ENCODE measurements around the gene DALRD3. TPM values are rescaled to one million over a fixed set of nuclear protein-coding genes. Genes with fewer than 3 reads are reported as not detected.

The DALRD3 gene
- total RNA-seq, 1 donor from 2014 or later = 30.6 TPM

- no peak for DNase-seq (ENCODE audit: low read depth in 2 of 2)
Observed at GRCh38 chr3:48982686-48983085, 35.7 kb downstream of the DALRD3 start.

DNA sequence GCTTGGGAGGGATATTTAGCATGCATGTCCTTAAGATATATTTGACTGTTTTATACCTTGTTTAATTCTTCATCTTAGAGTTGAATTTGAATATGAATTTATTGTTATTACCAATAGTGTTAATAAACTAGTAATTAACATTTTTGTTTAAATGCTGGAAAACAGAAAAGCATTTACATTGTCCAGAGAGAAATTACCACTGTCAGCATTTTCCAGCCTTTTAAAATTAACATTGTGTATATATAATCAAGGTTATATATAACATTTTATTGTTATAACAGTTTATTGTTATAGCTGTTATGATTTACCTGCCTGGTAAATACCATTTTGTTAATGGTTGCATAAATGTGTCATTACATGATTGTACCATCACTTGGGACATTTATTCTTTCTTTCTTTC, 36.4 kb downstream of the DALRD3 start:
- DNase-seq (ENCODE audit: low read depth in 2 of 2) = no peak

DNA sequence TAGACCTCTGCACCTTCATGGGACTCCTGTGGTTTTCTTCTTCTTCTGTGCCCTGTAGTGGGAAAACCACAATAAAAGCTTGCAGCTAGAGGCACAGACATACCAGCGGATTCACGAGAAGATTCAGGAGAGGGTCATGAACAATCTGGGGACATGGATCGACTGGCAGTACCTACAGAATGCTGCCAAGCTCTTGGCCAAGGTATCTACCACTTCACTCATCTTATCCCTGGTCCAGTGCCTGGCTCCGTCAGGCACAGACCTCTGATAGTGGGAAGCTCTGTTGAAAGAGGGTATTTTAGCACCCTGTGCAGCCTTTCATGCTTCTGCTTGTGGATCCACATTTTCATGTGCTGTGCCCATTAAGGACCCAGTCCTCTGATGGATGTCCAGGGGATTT, 38.1 kb downstream of the DALRD3 start:
- DNase-seq (ENCODE audit: low read depth in 2 of 2) = no peak

DNA sequence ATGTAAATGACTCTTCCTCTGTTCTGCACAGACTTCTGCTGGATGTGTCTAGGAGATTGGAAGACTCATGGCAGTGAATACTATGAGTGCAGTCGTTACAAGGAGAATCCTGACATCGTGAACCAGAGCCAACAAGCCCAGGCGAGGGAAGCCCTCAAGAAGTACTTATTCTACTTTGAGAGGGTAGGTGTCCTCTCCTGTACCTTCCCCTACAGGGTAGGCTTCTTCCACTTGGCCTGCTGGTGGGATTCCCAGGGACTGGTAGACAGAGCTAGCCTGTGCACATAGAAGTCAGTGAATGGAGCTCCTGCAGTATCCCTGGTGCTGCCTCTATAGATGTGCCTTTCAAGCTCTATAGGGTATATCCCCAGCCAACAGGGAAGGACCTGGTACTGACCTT, 38.9 kb downstream of the DALRD3 start:
- DNase-seq (ENCODE audit: low read depth in 2 of 2) = no peak

GRCh38 chr3:48974076-48974864, 44.1 kb downstream of the DALRD3 start:
- DNase-seq (ENCODE audit: low read depth in 2 of 2) = no peak

- no peak for DNase-seq (ENCODE audit: low read depth in 2 of 2)
Observed at GRCh38 chr3:48970586-48970985, 47.8 kb downstream of the DALRD3 start.

GRCh38 chr3:48966876-48967361, 51.5 kb downstream of the DALRD3 start:
- no peak for DNase-seq (ENCODE audit: low read depth in 2 of 2)

DNA sequence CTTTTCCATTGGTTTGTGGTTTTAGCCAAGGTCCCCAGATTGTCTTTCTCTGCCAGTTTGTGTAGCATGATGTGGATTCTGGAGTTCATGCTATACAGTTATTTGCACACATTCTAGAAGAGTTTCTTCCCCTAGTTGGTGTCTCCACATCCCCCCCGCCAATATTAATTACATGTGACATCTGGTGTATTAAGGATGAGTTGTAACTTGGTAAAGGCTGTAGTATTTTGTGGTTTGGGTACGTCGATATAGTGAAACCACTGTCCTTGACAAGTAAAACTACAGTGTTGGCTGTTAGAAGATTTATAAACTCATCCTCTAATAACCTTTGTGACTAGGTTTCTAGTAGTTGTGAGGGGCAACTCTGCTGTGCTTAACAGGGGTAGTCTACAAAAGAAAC, 52.0 kb downstream of the DALRD3 start:
- no peak for DNase-seq (ENCODE audit: low read depth in 2 of 2)

Other genes with a start within 250 kb of the DALRD3 start
- gene PRKAR2A, start 170.7 kb downstream of the DALRD3 start, total RNA-seq = 22.9 and 26.6 TPM in 2 replicates
- gene SLC25A20, start 119.7 kb downstream of the DALRD3 start, total RNA-seq = 15.3 and 25.2 TPM in 2 replicates
- gene ARIH2, start 99.7 kb downstream of the DALRD3 start, total RNA-seq = 46.0 and 69.0 TPM in 2 replicates
- gene P4HTM, start 28.3 kb downstream of the DALRD3 start, total RNA-seq = 1.6 and 5.7 TPM in 2 replicates
- 61.5 and 99.6 TPM in 2 replicates for gene WDR6, start 11.2 kb downstream of the DALRD3 start, total RNA-seq
- gene NDUFAF3, start 3.5 kb upstream of the DALRD3 start, total RNA-seq = 57.1 and 76.4 TPM in 2 replicates
- 130 and 331 TPM in 2 replicates for gene IMPDH2, start 10.8 kb upstream of the DALRD3 start, total RNA-seq
- gene QRICH1, start 75.5 kb upstream of the DALRD3 start, total RNA-seq = 52.3 and 56.0 TPM in 2 replicates
- 325 and 387 TPM in 2 replicates for gene QARS1, start 86.2 kb upstream of the DALRD3 start, total RNA-seq
- 21.6 and 36.9 TPM in 2 replicates for gene USP19, start 102.2 kb upstream of the DALRD3 start, total RNA-seq
- gene LAMB2, start 114.5 kb upstream of the DALRD3 start, total RNA-seq = 580 and 1,189 TPM in 2 replicates
- 10.7 and 20.2 TPM in 2 replicates for gene CCDC71, start 147.8 kb upstream of the DALRD3 start, total RNA-seq
- gene KLHDC8B, start 153.0 kb upstream of the DALRD3 start, total RNA-seq = 46.9 and 144 TPM in 2 replicates